Measurements from ENCODE around the gene INVS. TPM values are rescaled to one million over a fixed set of nuclear protein-coding genes. Genes with fewer than 3 reads are reported as not detected.
A peak's percentile ranks its signal among the peaks of the same experiment; 100 is the strongest.

Gene INVS
- polyA plus RNA-seq, 3 donors, result 2.9 to 6.7 (median 4.2) TPM

DNA sequence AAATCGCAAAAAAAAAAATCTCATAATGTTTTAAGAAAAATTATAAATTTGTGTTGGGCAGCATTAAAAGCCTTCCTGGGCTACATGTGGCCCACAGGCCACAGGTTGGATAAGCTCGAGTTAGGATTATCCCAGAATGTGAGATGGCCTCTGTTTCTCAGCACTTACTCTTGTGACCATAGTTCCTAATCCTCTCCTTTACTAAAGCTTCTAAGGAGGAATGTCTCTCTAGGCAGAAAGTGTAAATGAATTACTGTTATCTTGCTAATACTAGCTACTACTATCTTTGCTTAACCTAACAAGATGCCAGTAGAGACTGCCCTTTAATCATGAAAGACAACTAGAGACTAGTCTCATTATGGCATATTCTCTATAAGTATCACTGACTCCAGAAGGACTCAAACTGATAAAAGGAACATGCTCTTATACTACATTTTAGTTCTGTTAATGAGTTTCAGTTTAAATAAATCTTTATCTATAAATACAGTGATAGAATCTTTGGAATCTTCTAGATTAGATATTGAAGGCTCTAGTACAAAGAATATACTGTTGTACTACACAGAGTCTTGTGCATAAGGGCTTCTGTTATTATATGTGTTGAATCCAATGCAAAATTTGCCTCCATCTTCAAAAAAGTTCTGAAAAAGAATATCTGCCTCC, 13.8 kb downstream of the INVS start:
- no peaks in the 10 kb centered on the region for H3K9me3 ChIP-seq (replicated peaks in 1 of 2; ENCODE audit: control insufficient read depth in 1 of 2, insufficient read depth in 1 of 2, low read length in 2 of 2)
- Mint-ChIP-seq H3K9me3 (peaks cover 0 to 4% (median 0%) of the 10 kb centered on the region in 7 donors), H3K27ac (no peak overlapping the region), H3K4me1 (peaks cover 12% of the 10 kb centered on the region), H3K36me3 (peaks cover 8 to 19% of the 10 kb centered on the region in 2 donors), H3K27me3 (ENCODE audit: low read depth in 3 of 3) (no peaks in the 10 kb centered on the region), H3K4me3 (no peak overlapping the region)
- no peaks in the 10 kb centered on the region for H3K4me1 ChIP-seq (ENCODE audit: control insufficient read depth in 1 of 2, insufficient read depth in 2 of 2, low read length in 2 of 2)
- intact Hi-C loops (cut with micrococcal nuclease), result no loop called here
- H4K20me1 ChIP-seq (ENCODE audit: insufficient read depth, low read length), result no peaks in the 10 kb centered on the region
- H3K27ac ChIP-seq (ENCODE audit: low read depth in 1 of 2, low read length in 2 of 2), result no peak overlapping the region
- TF ChIP-seq, protein P1, sequence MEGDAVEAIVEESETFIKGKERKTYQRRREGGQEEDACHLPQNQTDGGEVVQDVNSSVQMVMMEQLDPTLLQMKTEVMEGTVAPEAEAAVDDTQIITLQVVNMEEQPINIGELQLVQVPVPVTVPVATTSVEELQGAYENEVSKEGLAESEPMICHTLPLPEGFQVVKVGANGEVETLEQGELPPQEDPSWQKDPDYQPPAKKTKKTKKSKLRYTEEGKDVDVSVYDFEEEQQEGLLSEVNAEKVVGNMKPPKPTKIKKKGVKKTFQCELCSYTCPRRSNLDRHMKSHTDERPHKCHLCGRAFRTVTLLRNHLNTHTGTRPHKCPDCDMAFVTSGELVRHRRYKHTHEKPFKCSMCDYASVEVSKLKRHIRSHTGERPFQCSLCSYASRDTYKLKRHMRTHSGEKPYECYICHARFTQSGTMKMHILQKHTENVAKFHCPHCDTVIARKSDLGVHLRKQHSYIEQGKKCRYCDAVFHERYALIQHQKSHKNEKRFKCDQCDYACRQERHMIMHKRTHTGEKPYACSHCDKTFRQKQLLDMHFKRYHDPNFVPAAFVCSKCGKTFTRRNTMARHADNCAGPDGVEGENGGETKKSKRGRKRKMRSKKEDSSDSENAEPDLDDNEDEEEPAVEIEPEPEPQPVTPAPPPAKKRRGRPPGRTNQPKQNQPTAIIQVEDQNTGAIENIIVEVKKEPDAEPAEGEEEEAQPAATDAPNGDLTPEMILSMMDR (IDR thresholded peaks at IDR 0.05), result no peak
- peaks cover 3% of the 10 kb centered on the region for H3K79me2 ChIP-seq (ENCODE audit: insufficient read depth, low read length)
- no peaks in the 10 kb centered on the region for H3K27me3 ChIP-seq (ENCODE audit: control insufficient read depth in 2 of 2, insufficient read depth in 2 of 2, low read length in 2 of 2)
- H3K36me3 ChIP-seq (replicated peaks in 1 of 2; ENCODE audit: control insufficient read depth in 1 of 2, insufficient read depth in 2 of 2, low read length in 2 of 2), result peaks cover 11 to 18% of the 10 kb centered on the region in 2 donors
- no peak overlapping the region for H3K4me3 ChIP-seq (replicated peaks in 1 of 3; ENCODE audit: low read depth in 2 of 3, low read length in 3 of 3)
- no CpG with 5 or more reads among the region's 2 CpGs for WGBS (ENCODE audit: insufficient coverage)
- no peak overlapping the region for H2AFZ ChIP-seq (ENCODE audit: insufficient read depth, low read depth, low read length, poor library complexity, severe bottlenecking)
- no peak for DNase-seq
- H3K9ac ChIP-seq (ENCODE audit: insufficient read depth, low read length, poor library complexity, severe bottlenecking), result no peak overlapping the region
- H3K4me2 ChIP-seq (replicated peaks; ENCODE audit: extremely low read depth, low read length, poor library complexity, severe bottlenecking), result no peak overlapping the region

DNA sequence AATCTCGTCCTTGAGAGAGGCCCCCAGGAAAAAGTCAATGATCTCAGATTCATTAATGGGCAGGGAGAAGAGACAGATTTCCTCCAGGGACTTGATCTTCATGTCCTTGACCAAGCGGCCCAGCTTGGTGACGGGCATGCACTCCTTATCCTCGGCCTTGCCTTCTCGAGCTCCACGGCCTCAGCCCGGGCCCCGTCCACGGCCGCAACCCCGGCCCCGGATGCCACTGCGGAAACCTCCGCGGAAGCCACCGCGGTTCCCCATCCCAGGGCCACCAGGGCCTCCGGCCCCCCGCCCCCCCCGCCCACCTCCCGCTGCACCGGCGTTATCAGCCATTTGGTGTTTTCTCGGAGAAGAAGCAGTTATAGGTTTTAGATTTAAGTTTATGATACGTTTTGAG, 18.3 kb downstream of the INVS start:
- no peaks in the 10 kb centered on the region for H3K79me2 ChIP-seq (ENCODE audit: insufficient read depth, low read length)
- WGBS (ENCODE audit: insufficient coverage), result 95% methylated on average over 4 of the region's 25 CpGs
- intact Hi-C loops (cut with micrococcal nuclease), result no loop called here

More for the DNA sequence above, 18.3 kb downstream of the INVS start:
- TF ChIP-seq, protein P1 (IDR thresholded peaks at IDR 0.05), result no peak
- Mint-ChIP-seq H3K27me3 (ENCODE audit: low read depth in 3 of 3) (no peaks in the 10 kb centered on the region), H3K4me3 (no peak overlapping the region), H3K4me1 (peaks cover 4% of the 10 kb centered on the region), H3K9me3 (peaks cover 0 to 4% (median 0%) of the 10 kb centered on the region in 7 donors), H3K27ac (peak overlapping the region in 1 of 7 donors; percentile 50), H3K36me3 (peaks cover 9 to 26% of the 10 kb centered on the region in 2 donors)
- no peak overlapping the region for H2AFZ ChIP-seq (ENCODE audit: insufficient read depth, low read depth, low read length, poor library complexity, severe bottlenecking)
- no peak overlapping the region for H3K4me2 ChIP-seq (replicated peaks; ENCODE audit: extremely low read depth, low read length, poor library complexity, severe bottlenecking)
- H3K9ac ChIP-seq (ENCODE audit: insufficient read depth, low read length, poor library complexity, severe bottlenecking), result no peak overlapping the region
- no peaks in the 10 kb centered on the region for H3K9me3 ChIP-seq (replicated peaks in 1 of 2; ENCODE audit: control insufficient read depth in 1 of 2, insufficient read depth in 1 of 2, low read length in 2 of 2)
- no peaks in the 10 kb centered on the region for H3K27me3 ChIP-seq (ENCODE audit: control insufficient read depth in 2 of 2, insufficient read depth in 2 of 2, low read length in 2 of 2)
- H4K20me1 ChIP-seq (ENCODE audit: insufficient read depth, low read length), result no peaks in the 10 kb centered on the region
- no peak overlapping the region for H3K27ac ChIP-seq (ENCODE audit: low read depth in 1 of 2, low read length in 2 of 2)
- no peak for DNase-seq
- H3K4me1 ChIP-seq (ENCODE audit: control insufficient read depth in 1 of 2, insufficient read depth in 2 of 2, low read length in 2 of 2), result no peaks in the 10 kb centered on the region
- no peaks in the 10 kb centered on the region for H3K36me3 ChIP-seq (replicated peaks in 1 of 2; ENCODE audit: control insufficient read depth in 1 of 2, insufficient read depth in 2 of 2, low read length in 2 of 2)
- no peak overlapping the region for H3K4me3 ChIP-seq (replicated peaks in 1 of 3; ENCODE audit: low read depth in 2 of 3, low read length in 3 of 3)
